ENCODE data around the gene IRX2. TPM values are rescaled to one million over a fixed set of nuclear protein-coding genes. Genes with fewer than 3 reads are reported as not detected.

IRX2 gene
- total RNA-seq, 1 experiment from 2014 or later, result not detected

DNA sequence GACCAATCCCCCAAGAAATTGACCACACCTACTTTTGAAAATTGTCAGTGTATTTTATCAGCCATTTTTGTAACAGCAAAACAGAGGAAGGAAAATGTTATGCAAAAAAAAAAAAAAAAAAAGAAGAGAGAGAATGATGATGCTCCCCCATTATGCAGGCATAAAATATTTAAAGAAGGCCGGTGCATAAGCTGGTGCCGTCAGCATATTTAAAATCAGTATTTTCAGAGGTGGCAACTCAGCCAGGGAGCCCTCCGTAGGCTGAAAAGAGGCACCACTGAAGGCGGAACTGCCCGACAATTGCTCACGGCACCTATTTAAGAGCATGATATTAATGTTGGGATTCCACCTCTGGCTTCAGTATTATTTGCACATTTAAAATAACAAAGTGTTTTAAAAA, 33.4 kb downstream of the IRX2 start:
- no peak for DNase-seq (ENCODE audit: low spot score)

DNA sequence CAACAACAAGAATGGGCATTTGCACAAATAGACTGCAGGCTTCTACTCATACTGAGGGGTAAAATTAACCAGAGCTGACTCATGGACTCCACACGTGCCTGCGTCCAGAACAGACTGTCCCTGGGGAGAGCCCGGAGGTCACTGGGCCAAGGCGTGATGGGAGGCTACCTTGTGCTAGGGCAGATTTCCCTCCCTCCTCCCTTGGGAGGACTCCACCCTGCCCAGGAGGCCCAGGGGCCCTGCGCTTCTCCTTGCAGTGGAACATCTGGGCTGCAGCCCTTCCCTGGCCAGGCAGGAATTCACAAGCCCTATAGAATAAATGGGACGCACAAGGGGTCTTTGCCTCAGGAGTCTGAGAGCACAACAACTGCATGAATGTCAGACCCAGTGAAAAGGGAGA, 35.6 kb downstream of the IRX2 start:
- no peak for DNase-seq (ENCODE audit: low spot score)

DNA sequence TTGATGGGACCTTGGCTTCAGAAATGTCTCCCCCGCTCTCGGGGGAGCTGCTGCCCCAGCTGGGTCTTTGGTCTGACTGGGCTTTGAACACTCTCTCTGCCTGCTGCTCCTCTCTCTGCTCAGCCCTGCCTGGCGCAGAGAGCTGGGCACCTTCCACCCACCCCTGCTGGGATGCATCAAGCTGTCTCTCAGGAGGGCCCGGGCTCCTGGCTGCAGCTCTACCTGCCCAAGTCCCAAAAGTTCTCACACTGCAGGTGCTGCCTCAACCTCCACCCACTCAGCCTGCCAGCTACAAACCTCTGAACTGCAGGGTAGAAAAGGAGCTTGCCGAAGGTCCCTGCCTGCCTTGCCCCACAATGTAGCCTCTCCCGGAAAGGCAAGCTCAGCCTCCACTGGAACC, 36.7 kb downstream of the IRX2 start:
- DNase-seq (ENCODE audit: low spot score), result no peak

DNA sequence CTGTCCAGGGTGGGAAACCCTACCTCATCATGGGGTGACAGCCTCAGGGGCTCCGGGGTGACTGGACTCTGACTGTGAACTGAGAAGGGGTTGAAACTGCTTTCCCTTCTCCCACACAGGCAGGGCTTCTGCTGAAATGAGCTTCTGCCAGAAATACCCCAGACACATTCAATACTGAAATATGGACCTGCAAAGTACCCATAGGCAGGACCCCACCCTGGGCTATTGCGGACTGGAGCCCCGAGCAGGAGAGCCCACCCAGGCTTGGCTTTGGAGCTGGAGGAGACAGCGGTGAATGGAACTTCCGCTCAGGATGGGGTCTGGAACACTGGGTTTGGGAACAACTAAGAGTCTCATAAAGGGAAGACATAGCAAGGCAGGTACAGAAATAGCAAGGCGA, 37.5 kb downstream of the IRX2 start:
- DNase-seq (ENCODE audit: low spot score), result no peak

DNA sequence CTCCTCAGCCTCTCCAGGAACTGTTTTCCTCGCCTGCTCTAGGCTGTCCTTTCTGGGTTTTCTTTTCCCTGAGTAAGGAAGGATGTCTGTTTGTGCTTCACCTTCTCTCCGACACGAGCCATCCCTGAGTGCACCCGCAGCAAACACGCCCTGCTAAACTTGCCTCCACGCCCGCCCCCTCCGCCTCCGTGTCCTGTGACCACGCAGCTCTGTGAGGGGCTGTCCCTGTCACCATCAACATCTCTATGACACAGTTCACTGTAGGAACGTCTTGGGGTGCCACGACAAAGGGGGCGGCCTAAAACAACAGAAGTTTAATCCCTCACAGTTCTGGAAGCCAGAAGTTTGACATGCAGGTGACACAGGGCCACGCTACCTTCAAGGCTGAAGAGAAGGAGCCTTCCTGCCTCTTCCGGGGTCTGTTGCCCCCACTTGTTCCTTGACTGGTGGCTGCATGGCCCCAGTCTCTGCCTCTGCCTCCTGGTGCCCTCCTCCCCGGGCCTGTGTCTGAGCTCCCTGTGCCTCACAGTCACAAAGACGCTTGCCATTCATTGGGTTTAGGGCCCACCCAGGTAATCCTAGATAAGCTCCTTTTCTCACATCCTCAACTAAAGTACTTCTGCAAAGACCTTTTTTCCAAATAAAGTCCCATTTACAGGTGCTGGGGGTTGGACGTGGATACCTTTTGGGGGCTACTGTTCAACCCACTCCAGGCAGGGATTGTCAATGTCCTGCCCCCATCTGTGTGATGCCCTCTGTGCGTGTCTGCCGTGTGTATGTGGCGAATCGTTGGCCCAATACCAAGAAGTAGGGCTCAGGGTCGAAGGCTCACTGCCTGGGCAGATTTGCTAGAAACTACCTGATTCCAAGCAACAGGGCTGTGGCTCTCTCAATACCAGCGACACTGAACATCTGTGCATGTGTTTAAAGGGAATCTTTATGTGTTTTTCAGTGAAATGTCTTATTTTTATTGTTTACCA, 39.7 kb downstream of the IRX2 start:
- no peak for DNase-seq (ENCODE audit: low spot score)

DNA sequence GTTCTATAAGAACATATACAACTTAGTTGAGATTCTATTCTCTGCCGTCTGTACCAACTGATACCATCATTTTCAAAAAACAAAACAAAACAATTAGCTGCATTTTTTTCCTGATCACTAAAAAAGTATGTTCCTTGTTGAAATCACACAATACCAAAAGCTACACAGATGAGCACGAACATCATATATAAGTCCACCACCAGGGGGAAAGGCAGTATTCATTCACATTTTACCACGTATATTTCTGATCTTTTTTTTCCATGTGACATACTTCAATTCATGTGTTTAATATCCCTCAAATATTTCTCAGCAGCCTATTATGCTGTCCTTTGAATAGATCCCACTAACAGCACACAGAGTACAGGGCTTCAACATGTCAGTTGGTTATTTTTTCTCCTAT, 40.6 kb downstream of the IRX2 start:
- DNase-seq (ENCODE audit: low spot score), result no peak

DNA sequence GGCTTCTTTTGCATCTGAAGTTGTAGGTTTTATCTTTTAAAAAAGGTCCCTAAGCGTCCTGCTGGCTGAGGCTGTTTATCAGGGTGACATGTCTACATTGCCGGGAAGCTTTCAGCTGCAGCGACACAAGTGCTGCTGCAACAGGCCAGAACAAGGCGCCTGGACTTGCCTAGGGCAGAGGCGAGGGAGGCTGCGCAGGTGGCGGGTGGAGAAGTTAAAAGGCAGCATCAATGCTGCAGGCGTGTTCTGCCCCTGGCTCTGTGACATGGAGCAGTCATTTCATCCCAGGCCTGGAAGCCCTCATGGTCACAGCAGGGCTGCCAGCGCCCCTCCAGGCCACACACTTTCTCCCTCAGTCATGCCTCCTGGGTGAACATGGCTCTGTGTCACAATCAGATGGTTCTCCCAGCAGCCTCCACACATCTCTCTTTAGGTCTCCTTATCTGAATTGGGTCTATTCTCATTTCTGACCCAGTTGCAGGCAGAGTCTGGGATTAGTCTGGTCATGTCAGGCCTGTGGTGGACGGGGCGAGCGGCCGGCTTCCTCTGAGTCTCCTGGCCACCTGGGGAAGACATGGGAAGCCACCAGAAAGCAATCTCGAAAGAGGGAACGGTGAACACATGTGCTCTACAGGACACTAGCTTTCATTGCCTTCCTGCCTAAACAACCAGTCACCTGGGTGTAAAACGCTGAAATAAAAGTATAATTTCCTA, 41.3 kb downstream of the IRX2 start:
- DNase-seq (ENCODE audit: low spot score), result no peak

DNA sequence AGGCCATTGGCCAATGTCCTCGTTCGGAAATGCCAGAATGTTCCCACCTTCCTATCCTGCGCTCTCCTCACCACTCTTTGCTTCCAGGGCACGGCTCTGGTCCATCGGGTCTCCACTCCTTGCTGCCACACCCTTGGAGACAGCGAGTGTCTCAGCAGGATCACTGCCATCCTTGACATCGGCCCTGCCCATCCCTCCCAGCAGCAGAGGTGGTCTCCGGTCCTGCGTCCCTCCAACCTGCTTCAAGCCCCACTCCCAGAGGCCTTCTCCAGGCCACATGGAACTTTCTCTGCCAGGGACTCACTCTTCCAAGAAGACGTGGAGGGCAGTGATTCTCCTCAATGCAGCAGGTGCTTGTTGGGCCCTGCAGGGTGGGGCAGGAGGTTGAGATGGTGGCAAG, 42.7 kb downstream of the IRX2 start:
- DNase-seq (ENCODE audit: low spot score), result no peak

DNA sequence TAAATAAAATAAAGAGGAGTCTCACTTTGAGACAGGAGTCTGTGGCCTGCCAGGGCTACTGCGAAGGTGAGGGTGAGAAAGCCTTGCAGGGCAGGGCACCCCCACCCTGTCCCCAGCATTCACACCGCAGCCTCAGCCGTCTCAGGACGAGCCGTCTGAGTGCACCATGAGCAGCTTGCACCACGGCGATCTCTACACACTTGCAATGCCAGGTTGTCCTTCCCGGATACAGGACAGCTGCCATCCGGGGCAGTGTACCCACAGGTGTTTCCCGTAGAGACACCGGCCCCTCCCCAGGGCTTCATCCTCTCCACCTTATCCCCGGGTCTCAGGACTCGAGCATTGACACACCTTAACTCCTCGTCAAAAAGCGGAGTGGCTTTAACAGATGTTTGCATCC, 43.3 kb downstream of the IRX2 start:
- DNase-seq (ENCODE audit: low spot score), result no peak

DNA sequence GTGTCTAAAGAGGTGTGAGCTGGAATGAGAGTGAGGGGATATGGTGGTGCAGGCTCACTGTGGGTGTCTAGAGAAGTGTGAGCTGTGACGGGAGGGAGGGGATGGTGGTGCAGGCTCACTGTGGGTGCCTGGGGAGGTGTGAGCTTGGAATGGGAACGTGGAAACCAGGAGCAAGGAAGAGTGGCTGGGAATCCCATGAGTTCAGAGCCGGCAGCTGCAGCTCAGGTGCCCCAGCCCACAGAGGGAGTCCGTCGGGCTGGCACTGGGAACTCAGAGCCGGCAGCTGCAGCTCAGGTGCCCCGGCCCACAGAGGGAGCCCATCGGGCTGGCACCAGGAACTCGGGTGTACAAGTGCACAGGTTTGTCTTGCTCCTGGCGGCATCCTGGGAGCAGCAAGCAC, 45.6 kb downstream of the IRX2 start:
- no peak for DNase-seq (ENCODE audit: low spot score)

DNA sequence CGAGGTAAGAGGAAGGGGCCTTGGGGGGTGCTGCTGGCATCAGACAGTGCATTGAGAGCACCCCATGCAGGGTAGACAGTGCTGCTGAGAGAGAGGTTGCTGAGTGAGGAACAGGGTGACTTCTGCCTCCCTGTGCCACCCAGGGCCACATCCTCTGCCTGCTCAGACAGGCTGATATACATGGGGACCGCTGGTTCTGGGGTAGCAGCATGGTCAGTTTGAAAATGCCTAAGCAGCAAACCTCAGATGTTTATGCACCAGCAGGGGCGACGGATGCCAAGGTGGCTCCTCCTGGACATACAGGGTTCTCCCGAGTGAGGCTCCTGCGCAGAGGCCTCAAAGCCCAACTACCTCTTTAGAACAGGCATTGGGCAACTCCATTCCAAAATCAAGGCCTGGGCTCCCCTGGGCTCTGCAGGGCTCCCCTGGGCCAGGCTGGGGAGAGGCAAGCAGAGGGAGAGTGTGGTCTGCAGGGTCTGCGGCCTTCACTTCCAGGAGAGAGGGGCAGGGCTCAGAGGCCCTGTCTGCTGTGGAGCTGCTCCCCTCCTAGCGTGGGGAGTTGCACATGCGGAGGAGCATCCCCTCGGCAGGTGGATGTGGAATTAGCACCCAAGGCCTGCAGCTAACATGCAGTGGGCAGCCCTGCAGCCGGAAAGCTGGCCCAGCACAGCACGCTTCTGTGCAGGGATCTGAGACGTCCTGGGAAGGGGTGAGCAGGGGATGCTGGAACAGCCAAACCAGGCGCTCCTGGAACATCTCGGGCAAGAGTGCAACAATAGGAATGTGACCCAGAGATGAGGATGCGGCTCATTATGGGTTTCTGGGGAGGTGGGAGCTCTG, 46.5 kb downstream of the IRX2 start:
- no peak for DNase-seq (ENCODE audit: low spot score)

DNA sequence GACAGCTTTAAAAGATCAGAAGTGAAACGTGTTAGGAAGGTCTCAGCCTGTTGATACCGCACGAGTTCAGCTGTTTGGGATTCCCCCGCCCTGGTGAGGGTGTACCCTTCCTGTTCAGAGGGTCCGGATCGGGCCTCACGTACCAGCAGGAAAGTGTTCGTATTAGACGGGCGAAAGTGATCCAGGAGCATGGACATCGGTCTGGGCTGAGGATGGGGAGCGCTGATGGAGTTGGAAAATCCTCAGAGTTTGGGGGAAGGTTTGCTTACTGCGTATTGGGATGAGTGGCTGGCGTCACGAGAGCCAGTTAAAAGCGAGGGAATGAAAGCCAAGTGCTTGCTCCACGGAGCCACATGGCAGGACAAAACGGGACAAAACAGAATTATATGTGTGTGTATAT, 47.4 kb downstream of the IRX2 start:
- no peak for DNase-seq (ENCODE audit: low spot score)

DNA sequence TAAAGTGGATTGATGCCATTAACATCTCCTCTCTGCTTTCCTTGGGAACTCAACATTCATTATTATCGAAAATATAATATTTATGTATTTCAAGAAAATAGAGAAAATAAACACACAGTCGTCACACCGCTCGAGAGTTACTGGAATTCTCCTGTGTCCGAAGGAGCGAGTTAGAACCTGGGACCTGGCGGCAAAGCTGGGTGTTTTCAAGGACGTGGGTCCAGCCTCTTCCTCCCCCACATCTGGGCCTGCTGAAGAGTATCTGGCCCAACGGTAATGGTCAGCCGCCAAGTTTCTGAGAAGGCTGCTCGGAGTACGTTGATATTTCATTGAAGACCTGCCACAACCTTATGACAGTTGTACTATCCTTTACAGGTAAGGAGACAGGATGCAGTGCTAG, 47.9 kb downstream of the IRX2 start:
- no peak for DNase-seq (ENCODE audit: low spot score)

DNA sequence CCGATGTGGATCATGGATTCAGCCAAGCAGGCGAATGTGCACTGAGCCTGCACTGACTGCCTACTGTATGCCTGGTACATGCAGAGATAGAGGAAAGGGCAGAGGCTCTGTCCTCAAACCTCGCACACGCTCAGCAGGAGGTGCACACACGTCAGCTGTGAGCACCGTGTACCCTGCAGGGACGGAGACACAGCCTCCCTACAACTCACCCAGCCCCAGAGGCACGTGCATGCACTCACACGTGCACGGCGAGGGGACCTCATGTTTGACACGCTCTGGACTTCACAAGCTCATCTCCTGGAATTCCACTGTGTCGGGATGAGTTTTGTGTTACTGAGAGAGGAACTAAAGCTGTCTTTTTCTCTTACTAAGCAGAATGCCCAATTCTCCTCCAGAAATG, 48.4 kb downstream of the IRX2 start:
- DNase-seq (ENCODE audit: low spot score), result no peak

DNA sequence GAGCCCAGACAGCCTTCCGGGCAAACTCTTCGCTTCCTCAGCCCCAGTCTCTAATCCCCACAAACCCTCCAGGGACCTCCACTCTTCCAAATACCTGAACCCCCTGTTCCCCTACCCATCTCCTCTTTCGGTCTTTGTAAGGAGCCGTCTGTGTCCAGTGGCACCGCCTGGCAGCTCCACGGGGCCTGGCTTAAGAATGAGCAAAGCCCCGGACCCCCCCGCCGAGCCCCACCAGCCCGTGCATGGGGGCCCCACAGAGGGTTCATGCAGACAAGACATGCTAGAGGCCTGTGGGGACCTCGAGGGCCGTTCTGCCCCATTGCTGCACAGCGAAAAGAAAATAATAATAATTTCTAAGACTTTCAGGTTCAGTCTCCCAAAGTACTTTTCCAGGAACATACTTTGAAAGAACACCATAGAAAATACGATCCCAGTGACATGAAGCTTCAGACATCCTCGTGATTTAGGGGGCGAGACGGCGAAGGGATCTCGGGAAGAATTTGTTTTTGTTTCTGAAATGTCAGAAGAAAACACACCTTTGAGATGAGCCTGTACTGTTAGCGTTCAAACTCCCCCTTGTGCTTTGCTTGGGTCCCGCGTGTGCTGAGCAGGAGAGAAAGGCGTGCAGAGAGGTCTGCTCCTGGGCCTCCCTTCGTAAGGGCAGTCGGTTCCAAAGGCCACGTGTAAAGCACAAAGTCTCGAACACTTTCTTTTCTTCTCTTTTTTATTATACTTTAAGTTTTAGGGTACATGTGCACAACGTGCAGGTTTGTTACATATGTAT, 49.2 kb downstream of the IRX2 start:
- no peak for DNase-seq (ENCODE audit: low spot score)

DNA sequence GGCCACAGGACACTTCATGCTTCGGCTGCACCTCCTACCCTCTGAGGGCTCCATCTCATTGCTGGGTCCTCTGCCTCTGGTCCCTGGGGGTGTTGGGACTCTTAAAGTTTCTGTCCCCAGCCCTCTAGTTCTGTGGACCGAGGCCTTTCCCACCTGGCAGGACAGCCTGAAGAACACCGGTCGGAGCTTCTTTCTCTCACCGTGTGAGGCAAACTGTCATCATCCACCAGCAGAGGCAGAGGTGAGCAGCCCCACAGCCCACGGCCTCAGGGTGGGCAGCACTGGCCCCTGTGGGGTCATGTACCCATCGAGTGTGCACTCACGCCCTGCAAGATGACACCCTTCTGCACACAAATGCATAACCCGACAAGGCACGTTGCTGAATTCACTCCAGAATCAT, 49.9 kb downstream of the IRX2 start:
- DNase-seq (ENCODE audit: low spot score), result no peak

DNA sequence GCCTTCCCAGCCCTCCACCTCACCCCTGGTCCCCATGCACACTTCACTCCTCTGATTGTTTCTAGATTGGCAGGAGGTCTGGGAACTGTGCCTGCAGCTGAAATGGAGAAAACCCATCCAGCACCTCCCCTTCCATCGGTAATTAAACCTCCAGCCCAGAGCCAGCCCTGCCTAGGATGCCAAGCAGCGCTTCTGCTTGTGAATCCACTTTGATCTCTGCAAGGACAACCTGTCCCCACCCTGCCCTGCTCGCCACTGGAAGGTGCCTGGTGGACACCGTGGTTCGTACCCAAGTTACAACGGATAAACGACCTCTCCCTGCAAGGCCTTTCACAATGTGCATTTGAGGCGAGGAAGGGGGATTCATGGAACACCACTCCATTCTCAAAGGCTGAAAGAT, 50.6 kb downstream of the IRX2 start:
- no peak for DNase-seq (ENCODE audit: low spot score)

DNA sequence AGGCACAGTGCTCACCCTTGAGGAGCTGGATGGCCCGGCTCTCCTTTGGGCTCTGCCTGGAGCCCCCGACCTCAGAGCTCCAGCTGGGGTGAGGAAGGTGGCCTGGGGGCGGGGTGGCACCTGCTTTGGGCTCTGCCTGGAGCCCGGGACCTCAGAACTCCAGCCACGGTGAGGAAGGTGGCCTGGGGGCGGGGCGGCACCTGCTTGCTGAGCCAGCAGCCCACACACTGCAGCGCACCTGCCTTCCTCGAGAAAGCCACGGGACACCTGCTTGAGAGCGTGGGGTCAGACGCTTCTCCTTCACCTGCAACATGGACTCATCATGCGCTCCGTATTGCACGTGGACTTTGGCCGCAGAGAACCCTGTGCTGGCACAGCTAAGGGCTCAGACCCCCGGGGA, 51.8 kb downstream of the IRX2 start:
- no peak for DNase-seq (ENCODE audit: low spot score)

DNA sequence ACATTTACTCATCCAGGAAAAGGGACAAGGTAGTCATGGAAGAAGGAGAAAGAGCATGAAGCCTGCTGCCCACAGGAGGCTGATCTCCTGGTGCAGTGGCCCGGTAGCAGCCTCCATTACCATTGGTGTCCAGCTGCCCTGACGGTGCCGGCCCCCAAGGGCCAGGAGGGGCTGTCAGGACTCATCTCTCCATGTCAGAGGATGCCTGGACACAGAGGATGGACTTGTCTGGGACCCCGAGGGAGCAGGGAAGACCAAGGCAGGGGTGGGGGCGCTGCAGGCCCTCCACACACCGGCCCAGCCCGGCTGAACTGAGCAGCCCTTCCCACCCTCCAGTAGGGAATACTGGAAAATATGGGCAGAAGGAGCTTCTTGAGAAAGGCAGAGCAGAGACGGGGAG, 52.2 kb downstream of the IRX2 start:
- no peak for DNase-seq (ENCODE audit: low spot score)

DNA sequence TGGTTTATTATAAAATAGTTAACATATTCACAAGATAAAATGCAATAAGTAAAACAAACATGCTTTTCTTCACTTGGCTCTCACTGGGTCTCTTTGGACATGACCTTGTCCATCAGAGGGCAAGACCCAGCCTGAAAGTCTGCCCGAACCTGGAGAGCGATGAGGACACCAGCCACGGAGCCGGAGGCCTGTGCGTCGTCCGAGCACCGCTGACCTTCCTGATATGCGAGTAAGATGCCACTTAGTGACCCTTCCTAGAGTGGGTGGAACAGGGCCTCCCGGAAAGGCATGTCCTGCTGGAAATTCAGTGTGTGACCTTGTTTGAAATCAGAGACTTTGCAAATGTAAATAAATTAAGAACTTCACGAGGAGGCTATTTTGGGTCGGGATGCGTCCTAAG, 52.9 kb downstream of the IRX2 start:
- DNase-seq (ENCODE audit: low spot score), result no peak

DNA sequence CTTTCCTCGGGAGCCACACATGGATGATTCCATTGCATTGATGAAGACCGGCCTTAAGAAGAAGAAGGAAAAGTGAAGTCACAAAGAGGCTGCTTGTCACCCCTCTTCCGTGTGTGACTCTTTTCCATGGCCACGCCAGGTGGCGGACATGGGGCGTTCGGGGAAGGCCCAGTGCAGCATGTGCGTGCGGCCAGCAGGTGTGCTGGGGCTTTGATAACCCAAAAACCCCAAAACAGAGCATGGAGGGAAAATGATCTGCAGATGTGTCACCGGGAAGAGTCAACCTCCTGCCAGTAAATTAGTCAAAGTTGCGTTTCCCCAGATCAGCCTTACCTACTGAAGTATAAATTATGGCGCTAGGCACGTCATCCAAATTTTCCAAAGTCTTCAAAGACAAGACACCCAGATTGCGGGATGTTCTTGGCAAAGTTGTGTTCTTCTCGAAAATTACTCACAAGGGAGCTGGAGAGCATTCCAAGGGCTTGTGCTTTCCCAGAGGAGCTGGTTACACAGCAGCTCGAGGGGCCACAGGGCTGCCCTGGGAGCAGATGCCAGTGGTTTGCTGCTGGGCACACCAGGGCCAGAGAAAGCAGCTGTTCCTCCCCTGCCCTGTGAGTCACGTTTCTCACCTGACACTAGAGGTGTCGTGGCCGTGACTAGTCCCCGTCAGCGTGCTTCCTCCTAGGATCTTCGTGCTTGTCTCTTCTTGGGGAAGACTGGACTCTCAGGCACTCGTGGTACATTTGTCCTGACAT, 53.9 kb downstream of the IRX2 start:
- DNase-seq (ENCODE audit: low spot score), result no peak
